ENCODE measurements around the gene BLOC1S4.
A peak's percentile ranks its signal among the peaks of the same experiment; 100 is the strongest.
"Not testable (repeated sequence)": the region's sequence is repeated elsewhere in the genome, so short reads cannot be mapped to it uniquely, and the experiment has no call there.

BLOC1S4 gene, protein sequence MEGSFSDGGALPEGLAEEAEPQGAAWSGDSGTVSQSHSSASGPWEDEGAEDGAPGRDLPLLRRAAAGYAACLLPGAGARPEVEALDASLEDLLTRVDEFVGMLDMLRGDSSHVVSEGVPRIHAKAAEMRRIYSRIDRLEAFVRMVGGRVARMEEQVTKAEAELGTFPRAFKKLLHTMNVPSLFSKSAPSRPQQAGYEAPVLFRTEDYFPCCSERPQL

DNA sequence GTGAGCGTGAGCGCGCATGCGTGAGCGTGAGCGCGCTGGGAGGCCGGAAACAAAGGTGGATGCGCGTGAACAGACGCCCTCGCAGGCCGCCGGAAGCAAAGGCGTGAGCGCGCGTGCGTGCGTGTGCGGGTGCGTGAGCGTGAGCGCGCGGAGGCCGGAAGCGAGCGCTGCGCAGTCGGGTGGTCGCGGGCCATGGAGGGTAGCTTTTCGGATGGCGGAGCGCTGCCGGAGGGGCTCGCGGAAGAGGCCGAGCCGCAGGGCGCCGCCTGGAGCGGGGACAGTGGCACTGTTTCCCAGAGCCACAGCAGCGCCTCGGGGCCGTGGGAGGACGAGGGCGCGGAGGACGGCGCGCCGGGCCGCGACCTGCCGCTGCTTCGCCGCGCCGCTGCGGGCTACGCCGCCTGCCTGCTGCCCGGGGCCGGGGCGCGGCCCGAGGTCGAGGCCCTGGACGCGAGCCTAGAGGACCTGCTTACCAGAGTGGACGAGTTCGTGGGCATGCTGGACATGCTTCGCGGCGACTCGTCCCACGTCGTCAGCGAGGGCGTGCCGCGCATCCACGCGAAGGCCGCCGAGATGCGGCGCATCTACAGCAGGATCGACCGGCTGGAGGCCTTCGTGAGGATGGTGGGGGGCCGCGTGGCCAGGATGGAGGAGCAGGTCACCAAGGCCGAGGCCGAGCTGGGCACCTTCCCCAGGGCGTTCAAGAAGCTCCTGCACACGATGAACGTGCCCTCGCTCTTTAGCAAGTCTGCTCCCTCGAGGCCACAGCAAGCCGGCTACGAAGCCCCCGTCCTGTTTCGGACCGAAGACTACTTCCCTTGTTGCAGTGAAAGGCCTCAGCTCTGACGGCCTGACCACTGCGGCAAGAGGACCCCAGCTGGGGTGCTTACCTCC, at the start of gene BLOC1S4:
BLOC1S4 (plus strand) TSS at position 157 of the 894 bp plus-strand sequence; CDS start at position 193, 36 bp downstream.
- FAIRE-seq = no peak

DNA sequence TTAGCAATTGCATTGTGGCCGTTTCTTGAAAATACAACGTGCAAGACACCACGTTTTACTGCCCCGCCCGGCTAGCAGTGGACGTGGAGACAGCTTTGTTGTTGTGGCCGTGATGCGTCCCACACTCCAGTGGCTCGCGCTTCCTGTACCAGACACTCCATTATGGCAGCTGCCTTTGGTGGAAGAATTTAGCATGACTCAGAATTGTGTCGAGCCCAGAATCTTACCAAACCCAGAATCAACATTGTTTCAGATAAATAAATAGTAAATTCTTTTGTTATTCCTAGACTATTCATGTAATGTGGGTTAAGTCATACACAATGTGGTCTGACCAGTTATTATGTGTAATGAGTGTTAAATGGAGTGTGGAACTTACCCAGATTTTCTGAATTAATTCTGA, 47.6 kb upstream of the BLOC1S4 start:
- FAIRE-seq = peak; percentile 53

DNA sequence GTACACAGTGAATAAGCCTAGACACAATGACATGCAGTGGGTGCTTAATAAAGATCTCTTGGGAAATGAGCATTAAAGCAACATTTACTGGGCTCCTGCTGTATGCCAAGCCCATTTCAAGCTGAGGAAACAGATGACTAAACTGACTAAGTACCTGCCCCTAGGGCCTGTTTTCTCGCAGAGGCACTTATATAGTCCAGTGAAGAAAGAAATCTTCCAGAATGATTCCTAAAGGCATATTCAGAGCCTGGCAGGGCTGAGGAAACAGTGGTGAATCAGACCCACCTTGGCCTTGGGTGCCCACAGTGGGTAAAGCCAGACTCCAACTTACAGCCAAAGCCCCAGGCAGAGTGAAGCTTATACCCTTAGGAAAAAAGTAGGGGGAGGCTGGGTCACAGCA, 44.3 kb upstream of the BLOC1S4 start:
- no peak for FAIRE-seq

DNA sequence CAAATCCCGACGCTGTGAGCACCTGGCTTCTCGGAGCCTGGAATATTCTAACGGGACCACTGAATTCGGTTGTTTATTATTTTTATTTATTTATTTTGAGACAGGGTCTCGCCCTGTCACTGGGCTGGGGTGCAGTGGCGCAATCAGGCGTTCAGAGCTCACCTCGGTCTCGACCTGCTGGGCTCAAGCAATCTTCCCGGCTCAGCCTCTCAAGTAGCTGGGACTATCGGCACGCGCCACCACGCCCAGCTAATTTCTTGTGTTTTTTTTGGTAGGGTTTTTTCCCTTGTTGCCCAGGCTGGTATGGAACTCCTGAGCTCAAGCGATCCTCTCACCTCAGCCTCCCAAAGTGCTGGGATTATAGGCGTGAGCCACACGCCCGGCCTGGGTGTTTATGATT, 43.8 kb upstream of the BLOC1S4 start:
- no peak for FAIRE-seq

DNA sequence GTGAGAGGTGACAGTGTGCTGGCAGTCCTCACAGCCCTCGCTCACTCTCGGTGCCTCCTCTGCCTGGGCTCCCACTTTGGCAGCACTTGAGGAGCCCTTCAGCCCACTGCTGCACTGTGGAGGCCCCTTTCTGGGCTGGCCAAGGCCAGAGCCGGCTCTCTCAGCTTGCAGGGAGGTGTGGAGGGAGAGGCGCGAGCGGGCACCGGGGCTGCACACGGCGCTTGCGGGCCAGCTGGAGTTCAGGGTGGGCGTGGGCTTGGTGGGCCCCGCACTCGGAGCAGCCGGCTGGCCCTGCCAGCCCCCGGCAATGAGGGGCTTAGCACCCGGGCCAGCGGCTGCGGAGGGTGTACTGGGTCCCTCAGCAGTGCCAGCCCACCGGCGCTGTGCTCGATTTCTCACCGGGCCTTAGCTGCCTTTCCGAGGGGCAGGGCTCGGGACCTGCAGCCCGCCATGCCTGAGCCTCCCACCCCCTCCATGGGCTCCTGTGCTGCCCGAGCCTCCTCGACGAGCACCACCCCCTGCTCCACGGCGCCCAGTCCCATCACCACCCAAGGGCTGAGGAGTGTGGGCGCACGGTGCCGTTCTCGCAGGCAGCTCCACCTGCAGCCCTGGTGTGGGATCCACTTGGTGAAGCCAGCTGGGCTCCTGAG, 43.3 kb upstream of the BLOC1S4 start:
- not testable (repeated sequence) for FAIRE-seq

DNA sequence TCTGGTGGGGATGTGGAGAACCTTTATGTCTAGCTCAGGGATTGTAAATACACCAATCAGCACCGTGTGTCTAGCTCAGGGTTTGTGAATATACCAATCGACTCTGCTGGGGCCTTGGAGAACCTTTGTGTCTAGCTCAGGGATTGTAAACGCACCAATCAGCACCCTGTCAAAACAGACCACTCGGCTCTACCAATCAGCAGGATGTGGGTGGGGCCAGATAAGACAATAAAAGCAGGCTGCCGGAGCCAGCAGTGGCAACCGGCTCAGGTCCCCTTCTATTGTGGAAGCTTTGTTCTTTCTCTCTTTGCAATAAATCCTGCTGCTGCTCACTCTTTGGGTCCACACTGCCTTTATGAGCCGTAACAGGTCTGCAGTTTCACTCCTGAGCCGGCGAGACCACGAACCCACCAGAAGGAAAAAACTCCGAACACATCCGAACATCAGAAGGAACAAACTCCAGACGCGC, 42.7 kb upstream of the BLOC1S4 start:
- FAIRE-seq = not testable (repeated sequence)

DNA sequence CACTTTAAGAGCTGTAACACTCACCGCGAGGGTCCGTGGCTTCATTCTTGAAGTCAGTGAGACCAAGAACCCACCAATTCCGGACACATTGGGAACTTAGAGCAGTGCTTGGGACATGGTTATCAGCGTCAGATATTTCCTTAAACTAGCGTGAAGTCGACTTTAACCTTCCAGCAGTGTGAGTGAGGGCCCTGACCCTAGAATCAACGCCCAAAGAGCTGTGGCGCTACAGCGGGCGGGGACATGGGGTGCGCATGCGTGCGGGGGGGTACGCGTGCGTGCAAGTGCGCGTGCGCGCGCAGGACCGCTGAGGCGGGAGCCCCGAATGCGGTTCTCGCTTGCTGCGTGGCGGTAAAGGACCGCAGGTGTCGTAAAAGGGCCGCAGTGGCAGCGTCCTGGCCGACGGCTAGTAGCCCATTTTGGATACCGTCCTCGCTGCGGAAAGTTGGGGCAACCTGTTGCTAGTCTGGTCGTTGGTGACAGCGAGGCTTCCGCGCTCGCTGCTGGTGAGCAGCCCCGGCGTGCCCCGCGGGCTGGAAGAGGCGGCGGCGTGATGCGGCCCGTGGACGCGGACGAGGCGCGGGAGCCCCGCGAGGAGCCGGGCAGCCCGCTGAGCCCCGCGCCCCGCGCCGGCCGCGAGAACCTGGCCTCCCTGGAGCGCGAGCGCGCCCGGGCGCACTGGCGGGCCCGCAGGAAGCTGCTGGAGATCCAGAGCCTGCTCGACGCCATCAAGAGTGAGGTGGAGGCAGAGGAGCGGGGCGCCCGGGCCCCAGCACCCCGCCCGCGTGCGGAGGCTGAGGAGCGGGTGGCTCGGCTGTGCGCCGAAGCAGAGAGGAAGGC, 42.1 kb upstream of the BLOC1S4 start:
- FAIRE-seq = no peak

DNA sequence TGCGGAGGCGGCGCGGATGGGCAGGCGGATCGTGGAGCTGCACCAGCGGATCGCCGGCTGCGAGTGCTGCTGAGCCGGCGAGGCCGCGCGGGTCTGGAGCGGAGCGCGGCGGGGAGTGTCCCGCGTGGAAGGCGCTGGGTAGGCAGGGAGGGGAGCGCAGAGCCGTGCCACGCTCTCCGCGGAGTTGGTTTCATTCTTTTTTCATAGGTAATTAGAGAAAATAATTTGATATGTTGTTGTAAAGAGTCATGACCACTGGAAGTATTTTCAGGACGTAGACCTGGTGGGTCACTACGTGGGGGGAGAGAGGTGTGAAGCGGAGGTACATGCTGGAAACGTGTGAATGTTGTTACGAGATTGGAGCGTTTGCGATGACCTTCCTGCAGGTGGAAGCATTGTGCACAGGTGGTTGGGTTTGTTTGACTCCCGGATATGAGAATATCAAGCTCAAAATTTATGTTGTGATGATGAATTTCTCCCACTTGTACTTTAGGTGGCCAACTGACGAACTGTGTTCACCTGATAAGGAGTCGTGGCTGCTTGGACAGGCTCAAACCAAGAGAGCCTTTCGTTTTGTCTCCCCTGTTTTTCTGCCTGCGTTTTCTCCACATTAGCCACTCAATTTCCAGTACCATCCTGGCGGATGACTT, 41.3 kb upstream of the BLOC1S4 start:
- FAIRE-seq = peak; percentile 35

DNA sequence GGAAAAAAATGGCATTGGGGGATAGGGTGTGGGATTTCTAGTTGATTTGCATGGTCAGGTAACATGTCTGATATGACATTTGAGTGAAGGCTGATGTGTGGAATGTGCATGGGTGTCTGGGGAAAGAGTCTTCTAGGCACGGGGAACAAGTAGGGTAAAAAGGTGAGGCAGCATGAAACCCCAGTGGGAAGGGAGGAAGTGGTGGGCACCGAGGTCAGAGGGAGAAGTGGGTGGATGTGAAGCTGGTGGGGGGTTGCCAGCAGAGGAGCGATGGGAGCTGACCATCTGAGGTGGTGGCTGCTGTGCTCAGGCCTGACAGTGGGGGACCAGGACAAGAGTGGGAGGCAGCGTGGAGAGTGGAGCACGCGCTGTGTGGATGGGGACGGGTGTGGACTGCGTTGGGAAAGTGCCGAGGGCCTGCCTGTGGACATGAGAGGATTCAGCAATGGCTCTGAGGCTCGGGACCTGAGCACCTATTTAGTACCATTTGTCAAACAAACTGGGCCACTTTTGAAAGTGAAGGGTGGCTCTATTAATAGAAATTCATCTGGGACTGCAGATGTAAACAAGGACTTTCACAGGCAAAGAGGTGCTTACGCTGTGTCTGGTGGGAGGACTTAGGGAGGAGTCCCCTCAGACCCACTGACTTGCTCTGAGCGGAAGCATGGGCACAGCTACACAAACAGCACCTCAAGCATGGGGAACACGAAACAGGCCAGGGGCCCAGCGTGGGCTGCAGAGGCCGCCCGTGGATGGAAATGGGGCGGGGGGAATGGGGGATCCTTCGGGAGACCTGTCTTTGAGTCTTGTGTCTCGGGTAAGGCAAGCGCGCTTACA, 39.0 kb upstream of the BLOC1S4 start:
- no peak for FAIRE-seq

DNA sequence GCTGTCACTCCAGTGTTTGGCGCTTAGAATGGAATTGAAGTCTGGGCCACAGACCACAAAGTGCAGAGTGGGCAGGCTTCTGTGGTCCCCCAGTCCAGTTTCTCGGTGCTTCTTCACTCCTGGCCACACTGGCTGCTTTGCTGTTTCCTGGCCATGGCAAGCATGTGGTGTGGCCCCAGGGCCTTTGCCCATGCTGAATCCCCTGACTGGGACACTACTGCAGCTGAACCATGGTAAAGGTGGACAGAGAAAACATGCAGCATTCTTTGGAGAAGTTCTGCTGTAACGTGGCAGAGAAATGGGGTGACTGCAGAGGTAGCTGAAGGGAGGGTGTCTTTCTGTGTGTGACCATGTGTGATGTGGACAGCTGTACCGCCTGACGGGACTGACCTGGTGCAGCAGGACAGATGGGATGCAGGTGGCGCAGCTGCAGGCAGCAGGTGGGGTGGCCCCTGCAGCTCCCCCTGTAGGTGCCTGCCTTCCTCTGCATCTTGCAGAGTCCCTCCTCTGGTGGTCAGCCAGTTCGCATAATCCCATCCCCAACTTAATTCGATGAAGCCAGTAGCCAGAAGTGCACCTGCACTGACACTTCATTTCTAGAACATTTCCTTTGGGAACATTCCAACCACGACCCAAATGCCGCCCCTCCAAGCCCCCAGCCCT, 35.5 kb upstream of the BLOC1S4 start:
- FAIRE-seq = no peak

DNA sequence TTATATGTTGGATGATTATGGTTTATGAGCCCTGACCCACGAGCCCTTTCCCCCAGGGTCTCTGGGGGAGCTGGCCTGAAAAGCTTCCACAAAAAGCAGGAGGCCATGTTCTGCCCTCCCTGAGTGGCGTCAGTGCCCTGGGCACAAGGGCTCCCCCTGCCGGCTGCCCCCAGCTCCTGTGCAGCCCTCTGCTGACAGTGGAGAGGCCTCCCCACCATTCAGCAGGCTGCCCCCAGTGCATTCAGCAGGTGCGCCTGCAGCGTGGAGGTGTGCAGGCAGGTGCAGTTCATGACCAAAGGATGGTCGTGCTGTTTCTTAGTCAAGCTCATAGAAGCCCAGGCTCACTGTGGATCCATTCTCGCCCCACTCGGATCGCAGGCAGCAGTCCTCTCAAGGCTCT, 34.8 kb upstream of the BLOC1S4 start:
- no peak for FAIRE-seq

DNA sequence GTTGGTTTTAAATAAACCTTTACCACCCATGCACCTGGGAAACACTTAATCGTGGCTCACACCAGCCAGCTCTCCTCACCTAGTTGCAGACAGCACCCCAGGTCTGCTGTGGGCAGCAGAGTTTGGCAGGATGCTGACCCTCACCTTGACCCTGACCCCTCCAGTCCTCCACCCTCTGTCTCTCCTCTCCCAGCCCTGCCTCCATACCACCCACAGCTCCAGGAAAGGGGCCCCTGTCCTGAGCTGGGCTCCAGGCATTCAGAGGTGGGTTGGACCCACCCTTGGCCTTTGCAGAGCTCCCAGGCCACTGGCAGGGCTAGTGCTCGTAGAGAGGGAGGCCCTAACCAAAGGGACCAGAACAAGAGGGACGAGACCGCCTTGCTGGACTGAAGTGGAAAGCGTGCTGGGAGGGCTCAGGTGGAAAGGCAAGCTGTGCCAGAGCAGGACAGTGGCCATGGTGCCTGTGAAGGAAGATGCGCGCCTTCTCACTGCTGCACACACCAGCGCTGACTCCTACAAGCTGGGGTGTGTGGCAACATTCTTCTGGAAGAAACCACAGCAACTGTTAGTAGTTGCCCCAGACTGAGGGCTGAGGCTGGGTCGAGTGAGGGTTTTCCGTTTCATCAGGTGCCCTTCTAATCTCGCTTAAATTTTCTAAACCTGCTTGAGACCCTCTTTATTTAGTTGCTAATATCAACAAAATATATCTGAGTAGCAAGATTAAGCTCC, 32.9 kb upstream of the BLOC1S4 start:
- FAIRE-seq = no peak

DNA sequence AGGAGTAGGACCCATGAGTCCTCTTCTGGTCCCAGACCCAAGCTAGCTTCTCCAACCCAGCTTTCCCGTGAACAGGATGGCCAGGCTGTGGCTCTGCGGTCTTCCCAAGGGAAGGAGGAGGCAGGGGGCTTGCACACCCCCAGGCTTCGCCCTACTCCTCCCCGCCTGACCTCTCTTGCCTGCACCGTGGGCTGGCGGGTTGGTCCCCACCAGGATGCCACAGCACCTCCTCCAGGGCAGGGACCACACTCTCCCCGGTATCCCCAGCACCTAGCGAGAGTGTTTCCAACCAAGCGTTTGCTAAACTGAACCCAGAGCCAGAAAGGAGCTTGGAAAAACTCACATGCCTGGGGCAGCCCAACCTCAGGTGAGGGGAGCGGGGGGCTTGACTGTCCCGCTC, 31.3 kb upstream of the BLOC1S4 start:
- FAIRE-seq = no peak

DNA sequence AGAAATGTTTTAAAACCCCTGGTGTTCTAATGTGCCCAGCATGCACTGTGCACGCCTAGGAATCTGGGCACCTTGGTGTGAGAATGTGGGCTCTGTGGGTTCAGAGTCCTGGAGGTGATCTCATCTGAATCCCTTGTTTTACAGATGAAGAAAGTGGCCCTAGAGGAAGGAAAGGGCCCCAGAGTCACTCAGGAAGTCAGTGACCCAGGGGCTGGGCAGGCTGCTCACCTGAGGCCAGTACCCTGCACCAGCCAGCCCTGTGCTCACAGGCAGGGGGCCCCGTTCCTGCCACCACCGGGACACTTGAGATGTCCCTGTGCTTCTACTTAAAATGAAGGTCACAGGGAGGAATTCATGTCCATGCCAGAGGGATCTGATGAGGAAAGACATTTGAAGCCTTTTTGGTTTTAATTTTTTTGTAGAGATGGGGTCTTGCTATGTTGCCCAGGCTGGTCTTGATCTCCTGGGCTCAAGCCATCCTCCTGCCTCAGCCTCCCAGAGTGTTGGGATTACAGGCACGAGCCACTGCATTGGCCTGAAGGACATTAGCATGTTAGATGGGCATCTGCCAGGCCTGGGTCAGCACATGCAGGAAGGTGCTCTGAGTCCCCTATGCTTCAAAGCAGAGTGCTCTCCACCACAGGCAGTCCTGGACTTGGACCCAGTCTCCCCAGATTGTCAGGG, 29.7 kb upstream of the BLOC1S4 start:
- FAIRE-seq = no peak

DNA sequence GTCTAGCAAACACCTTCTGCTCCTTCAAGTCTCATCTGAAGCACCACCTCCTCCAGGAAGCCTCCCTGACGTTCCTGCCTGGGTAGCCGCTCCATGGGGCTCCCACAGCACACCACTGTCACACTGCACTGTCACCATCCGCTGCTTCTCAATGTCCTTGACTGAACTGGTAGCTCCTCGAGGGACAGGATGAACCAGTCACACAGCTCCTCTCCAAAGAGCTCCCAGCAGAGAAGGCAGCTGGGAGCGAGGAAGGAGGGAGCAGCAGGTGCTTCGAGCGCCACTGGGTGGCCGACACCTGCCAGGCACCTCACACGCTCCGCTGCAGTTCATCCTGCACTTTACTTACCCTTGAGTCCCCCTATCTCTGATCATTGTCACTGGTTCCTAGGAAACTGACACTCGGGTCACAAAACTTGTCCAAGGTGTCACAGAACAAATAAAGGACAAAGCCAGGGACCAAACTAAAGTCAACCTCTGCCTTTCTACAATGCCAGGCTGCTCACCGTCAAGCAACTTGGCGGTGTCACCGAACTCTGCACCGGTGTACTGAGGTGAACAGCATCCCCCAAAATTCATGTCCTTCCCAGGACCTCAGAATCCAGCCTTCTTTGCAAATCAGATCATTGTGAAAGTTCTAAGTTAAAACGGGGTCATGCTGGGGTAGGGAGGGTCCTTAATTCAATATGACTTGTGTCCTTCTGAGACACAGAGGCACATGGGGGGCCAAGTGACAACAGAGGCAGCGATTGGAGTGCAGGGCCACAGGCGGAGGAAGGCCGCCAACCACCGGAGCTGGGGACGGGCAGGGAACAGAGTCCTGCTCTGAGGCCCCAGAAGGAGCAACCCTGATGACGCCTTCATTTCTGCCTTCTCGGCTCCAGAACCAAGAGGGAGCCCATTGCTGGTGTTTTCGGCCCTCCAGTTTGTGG, 27.8 kb upstream of the BLOC1S4 start:
- FAIRE-seq = no peak

DNA sequence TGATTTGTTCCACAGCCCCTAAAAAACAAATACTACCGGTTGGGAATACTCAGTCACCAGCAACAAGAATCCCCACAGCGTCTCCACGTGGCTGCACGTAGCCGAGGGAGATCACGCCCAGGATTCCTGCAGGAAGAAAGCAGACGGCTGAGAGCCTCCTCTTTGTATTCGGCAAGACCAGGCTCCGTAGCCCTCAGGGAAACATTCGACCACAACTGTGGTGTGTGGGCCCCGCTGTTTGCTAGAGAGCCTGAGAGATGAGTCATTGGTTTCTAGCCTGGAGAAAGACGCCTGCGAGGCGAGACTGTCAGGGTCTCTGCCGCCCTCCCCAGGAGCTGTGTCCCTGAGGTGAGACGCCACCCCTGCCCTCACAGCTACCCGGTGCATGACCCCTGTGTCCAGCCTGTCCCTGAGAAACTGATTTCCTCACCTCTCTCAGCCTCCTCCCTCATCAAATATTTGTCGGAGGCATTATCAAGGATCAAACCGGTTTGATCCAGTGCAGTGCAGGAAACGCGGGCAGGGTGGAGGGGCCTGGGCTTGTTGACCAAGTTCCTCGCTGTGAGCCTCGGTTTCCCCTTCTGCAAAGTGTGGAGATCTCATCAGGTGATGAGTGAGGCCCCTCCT, 27.0 kb upstream of the BLOC1S4 start:
- no peak for FAIRE-seq

DNA sequence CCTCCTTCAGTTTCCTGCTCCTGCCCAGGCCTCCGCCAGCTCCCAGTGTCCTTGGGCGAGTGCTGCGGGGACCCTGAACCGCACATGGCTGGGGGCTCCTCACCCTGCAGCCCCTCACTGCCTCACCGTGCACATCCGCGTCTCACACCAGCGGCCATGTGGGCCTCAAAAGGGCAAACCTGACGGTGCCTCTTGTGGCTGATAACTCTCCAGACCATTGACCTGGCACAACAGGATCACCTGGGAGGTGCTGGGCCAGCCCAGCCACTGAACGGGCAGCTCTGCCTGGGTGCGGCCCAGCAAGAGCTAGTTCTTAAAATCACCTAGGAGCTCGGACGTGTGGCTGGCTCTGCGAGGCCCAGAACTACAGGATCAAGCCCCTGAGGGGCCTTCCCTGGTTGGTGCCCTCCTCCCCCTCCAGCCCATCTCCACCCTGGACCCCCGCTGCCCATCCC, 26.4 kb upstream of the BLOC1S4 start:
- FAIRE-seq = no peak
